ENCODE measurements around the gene SCD5.

- TF ChIP-seq POLR2AphosphoS5 (IDR thresholded peaks at IDR 0.05) (no peak), POLR2A (IDR thresholded peaks at IDR 0.05) (no peak)
- TF ChIP-seq, protein P1, sequence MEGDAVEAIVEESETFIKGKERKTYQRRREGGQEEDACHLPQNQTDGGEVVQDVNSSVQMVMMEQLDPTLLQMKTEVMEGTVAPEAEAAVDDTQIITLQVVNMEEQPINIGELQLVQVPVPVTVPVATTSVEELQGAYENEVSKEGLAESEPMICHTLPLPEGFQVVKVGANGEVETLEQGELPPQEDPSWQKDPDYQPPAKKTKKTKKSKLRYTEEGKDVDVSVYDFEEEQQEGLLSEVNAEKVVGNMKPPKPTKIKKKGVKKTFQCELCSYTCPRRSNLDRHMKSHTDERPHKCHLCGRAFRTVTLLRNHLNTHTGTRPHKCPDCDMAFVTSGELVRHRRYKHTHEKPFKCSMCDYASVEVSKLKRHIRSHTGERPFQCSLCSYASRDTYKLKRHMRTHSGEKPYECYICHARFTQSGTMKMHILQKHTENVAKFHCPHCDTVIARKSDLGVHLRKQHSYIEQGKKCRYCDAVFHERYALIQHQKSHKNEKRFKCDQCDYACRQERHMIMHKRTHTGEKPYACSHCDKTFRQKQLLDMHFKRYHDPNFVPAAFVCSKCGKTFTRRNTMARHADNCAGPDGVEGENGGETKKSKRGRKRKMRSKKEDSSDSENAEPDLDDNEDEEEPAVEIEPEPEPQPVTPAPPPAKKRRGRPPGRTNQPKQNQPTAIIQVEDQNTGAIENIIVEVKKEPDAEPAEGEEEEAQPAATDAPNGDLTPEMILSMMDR (IDR thresholded peaks at IDR 0.05), result no peak
These were observed 20.6 kb downstream of the SCD5 start for GRCh38 chr4:82777857-82778525.

All from upper lobe of left lung (tissue), 4 donors.